Panc1 (cell line): ENCODE measurements around the gene DHPS. TPM values are rescaled to one million over a fixed set of nuclear protein-coding genes. Genes with fewer than 3 reads are reported as not detected.
"Not testable (repeated sequence)": the region's sequence is repeated elsewhere in the genome, so short reads cannot be mapped to it uniquely, and the experiment has no call there.

Experiments
- ATAC-seq: fragments of 200-7000 bp; cut with Tn5 transposase; 2 replicates; pipeline ENCODE4 v1.9.1; 2020; ENCODE audit warnings: mild to moderate bottlenecking, moderate library complexity
- BruUV-seq: library from RNA; stranded (reverse); fragments of 400-500 nt; replicated peaks from 2 replicates; lab custom pipeline; 2021; lab: Mats Ljungman, UMichigan
- CTCF ChIA-PET: fragments of 300-600 bp; sonication (Branson Sonifier 250); formaldehyde crosslinking; loops from one replicate; lab custom pipeline; 2022; ENCODE audit warnings: antibody characterized with exemption; lab: Charles Lee
- POLR2A ChIA-PET: fragments of 300-600 bp; sonication (Branson Sonifier 250); formaldehyde crosslinking; loops from one replicate; lab custom pipeline; 2022; ENCODE audit warnings: antibody characterized with exemption; lab: Charles Lee
- DNase-seq: peaks from one replicate; pipeline ENCODE4 v3.0.0-alpha.2; 2010; ENCODE audit warnings: low read depth, low spot score
- H3K27ac ChIP-seq: 2 replicates; pipeline ENCODE4 v1.5.1; 2011; ENCODE audit warnings: mild to moderate bottlenecking, low read length, inconsistent platforms
- H3K27me3 ChIP-seq: fragments of 200-500 bp; sonication (Bioruptor generic); 2 replicates; pipeline ENCODE4 v1.6.0; 2014; ENCODE audit warnings: low read length, inconsistent platforms; ENCODE audit not compliant: control insufficient read depth, insufficient read depth
- H3K36me3 ChIP-seq: fragments of 200-500 bp; sonication (Bioruptor generic); 2 replicates; pipeline ENCODE4 v1.5.1; 2014; ENCODE audit warnings: inconsistent platforms, mild to moderate bottlenecking, low read length, moderate library complexity; ENCODE audit not compliant: control insufficient read depth, insufficient read depth
- H3K4me1 ChIP-seq: 2 replicates; pipeline ENCODE4 v1.5.1; 2011; ENCODE audit warnings: inconsistent platforms, mild to moderate bottlenecking, low read length, moderate library complexity; ENCODE audit not compliant: control insufficient read depth, insufficient read depth
- H3K4me3 ChIP-seq, 2 experiments: 2 replicates each; pipeline ENCODE4 v1.5.1; 2011 to 2012; ENCODE audit warnings: low read depth in 2 of 2, low read length in 2 of 2, mild to moderate bottlenecking in 2 of 2, inconsistent platforms in 1 of 2, moderate library complexity in 1 of 2
- H3K9me3 ChIP-seq: fragments of 200-500 bp; sonication (Bioruptor generic); 2 replicates; pipeline ENCODE4 v1.5.1; 2014; ENCODE audit warnings: low read depth, mild to moderate bottlenecking, inconsistent platforms, low read length, moderate library complexity; ENCODE audit not compliant: control insufficient read depth, insufficient read depth
- POLR2AphosphoS5 ChIP-seq: IDR thresholded peaks from 2 replicates; pipeline ENCODE4 v1.6.1; 2012; ENCODE audit warnings: mild to moderate bottlenecking, low read depth, low read length, moderate library complexity
- SIN3A ChIP-seq: IDR thresholded peaks from 2 replicates; pipeline ENCODE4 v1.6.1; 2012; ENCODE audit warnings: low read depth, mild to moderate bottlenecking, low read length, moderate library complexity, borderline replicate concordance; ENCODE audit not compliant: insufficient read depth
- TCF7L2 ChIP-seq: IDR thresholded peaks from 2 replicates; pipeline ENCODE4 v1.6.1; 2011; ENCODE audit warnings: mild to moderate bottlenecking, low read depth, low read length, inconsistent platforms
- in situ Hi-C: cut with HindIII; loops from 2 replicates; pipeline ENCODE4 v1.10.0; 2016; ENCODE audit warnings: low sequenced_read_pairs, low pct_unique_long_range_greater_than_20kb
- intact Hi-C: fragments of 100-400 bp; cut with micrococcal nuclease; formaldehyde crosslinking; loops from one replicate; pipeline ENCODE4 v1.10.0; 2022; ENCODE audit not compliant: unreplicated experiment
- total RNA-seq: library from RNA; stranded (reverse); gene quantifications from one replicate; pipeline ENCODE4 v1.2.1, GENCODE V29; 2021; ENCODE audit not compliant: unreplicated experiment
- TF ChIP-seq, protein P1 (sequence below), 2 experiments: IDR thresholded peaks; 2 replicates each; pipeline ENCODE4 v1.6.1; 2011 to 2012; ENCODE audit warnings: low read depth in 2 of 2, control low read depth in 1 of 2, low read length in 1 of 2, mild to moderate bottlenecking in 1 of 2, moderate library complexity in 1 of 2; ENCODE audit not compliant: insufficient read depth in 1 of 2
- TF ChIP-seq, protein P2 (sequence below): fragments of 450-650 bp; IDR thresholded peaks from 2 replicates; pipeline ENCODE4 v1.5.1; 2017; ENCODE audit warnings: mild to moderate bottlenecking

The DHPS gene
- total RNA-seq, 1 experiment from 2014 or later = 76.9 TPM

DNA sequence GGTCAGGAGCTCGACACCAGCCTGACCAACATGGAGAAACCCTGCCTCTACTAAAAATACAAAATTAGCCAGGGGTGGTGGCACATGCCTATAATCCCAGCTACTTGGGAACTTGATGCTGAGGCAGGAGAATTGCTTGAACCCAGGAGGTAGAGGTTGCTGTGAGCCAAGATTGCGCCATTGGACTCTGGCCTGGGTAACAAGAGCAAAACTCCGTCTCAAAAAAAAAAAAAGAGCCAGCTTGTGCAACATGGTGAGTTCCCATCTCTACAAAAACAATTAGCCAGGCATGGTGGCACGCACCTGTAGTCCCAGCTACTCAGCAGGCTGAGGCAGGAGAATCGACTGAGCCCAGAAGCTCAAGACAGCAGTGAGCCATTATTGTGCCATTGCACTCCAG, 3.6 kb downstream of the DHPS start:
- H3K36me3 ChIP-seq, POLR2A ChIA-PET, in situ Hi-C loops: not testable (repeated sequence)

DNA sequence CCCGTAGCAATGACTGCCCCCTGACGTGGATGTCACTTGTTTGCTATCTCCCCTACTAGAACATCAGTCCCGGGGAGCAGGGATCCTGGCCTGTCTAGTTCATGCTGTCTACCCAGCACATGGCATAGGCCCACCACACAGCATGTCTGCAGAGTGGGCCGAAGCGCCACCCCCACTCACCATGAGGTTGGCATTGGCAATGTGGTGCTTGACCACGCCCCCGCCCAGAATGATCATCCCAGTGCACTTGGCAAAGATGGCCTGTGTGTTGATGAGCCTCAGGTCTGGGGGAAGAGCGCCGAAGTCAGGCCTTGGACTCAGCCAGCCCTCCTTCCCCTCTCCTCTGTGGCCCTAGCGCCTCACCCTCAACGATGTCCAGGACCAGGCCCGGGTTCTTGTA, 4.8 kb downstream of the DHPS start:
- intact Hi-C loops = loop anchor here (10.0 kb wide), 1 partner anchor 112 kb away; no protein-coding TSS in a partner anchor
- CTCF ChIA-PET = interaction anchor here (0.6 kb wide), 1 partner anchor 1837 kb away, joined by 3 read pairs; no protein-coding TSS in a partner anchor
- peaks cover 4% of the 10 kb centered on the region; the same call in 1 of the 2 replicates for H3K36me3 ChIP-seq
- in situ Hi-C loops = no loop called here
- DNase-seq (no peak), ATAC-seq (no peak)
- TF ChIP-seq, protein P1, sequence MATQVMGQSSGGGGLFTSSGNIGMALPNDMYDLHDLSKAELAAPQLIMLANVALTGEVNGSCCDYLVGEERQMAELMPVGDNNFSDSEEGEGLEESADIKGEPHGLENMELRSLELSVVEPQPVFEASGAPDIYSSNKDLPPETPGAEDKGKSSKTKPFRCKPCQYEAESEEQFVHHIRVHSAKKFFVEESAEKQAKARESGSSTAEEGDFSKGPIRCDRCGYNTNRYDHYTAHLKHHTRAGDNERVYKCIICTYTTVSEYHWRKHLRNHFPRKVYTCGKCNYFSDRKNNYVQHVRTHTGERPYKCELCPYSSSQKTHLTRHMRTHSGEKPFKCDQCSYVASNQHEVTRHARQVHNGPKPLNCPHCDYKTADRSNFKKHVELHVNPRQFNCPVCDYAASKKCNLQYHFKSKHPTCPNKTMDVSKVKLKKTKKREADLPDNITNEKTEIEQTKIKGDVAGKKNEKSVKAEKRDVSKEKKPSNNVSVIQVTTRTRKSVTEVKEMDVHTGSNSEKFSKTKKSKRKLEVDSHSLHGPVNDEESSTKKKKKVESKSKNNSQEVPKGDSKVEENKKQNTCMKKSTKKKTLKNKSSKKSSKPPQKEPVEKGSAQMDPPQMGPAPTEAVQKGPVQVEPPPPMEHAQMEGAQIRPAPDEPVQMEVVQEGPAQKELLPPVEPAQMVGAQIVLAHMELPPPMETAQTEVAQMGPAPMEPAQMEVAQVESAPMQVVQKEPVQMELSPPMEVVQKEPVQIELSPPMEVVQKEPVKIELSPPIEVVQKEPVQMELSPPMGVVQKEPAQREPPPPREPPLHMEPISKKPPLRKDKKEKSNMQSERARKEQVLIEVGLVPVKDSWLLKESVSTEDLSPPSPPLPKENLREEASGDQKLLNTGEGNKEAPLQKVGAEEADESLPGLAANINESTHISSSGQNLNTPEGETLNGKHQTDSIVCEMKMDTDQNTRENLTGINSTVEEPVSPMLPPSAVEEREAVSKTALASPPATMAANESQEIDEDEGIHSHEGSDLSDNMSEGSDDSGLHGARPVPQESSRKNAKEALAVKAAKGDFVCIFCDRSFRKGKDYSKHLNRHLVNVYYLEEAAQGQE (IDR thresholded peaks at IDR 0.05; ENCODE audit: insufficient read depth in 1 of 2, low read depth in 2 of 2, low read length in 1 of 2) = no peak
- no peak overlapping the region for H3K27ac ChIP-seq
- no peaks in the 10 kb centered on the region for H3K4me1 ChIP-seq
- H3K4me3 ChIP-seq = no peak overlapping the region
- POLR2A ChIA-PET = interaction anchor here (0.5 kb wide), 1 partner anchor 105 kb away, joined by 3 read pairs; no protein-coding TSS in a partner anchor
- no TSS peak for BruUV-seq
- no peaks in the 10 kb centered on the region for H3K9me3 ChIP-seq
- H3K27me3 ChIP-seq = no peaks in the 10 kb centered on the region

More for the DNA sequence above, 3.6 kb downstream of the DHPS start:
- H3K4me3 ChIP-seq, H3K27ac ChIP-seq, H3K4me1 ChIP-seq, ATAC-seq, H3K27me3 ChIP-seq, H3K9me3 ChIP-seq, BruUV-seq, DNase-seq: not testable (repeated sequence)
- CTCF ChIA-PET = interaction anchor here (0.6 kb wide), 2 partner anchors 36 to 44 kb away, joined by 3 to 4 read pairs; no protein-coding TSS in a partner anchor
- intact Hi-C loops = loop anchor here (10.0 kb wide), 1 partner anchor 113 kb away; no protein-coding TSS in a partner anchor

DNA sequence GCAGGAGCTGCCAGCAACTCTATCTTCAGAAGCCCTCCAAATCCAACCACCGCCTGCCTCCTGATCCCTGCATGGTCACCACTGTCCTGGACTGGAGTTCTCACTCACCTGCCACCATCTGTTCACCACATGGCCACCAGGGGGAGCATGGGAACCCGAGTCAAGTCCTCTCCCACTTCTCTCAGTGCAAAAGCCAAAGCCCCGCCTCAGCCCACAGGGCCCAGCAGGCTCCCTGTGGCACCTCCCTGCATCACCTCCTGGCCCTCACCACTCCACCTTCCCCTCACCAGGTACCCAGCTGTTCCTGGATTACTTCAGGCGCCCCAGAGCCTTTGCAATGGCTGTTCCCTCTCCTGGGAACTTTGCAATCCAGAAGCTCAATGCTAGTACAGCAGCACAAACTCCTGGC, 5.3 kb downstream of the DHPS start:
- in situ Hi-C loops = no loop called here
- POLR2A ChIA-PET = interaction anchor here (0.5 kb wide), 1 partner anchor 104 kb away, joined by 3 read pairs; no protein-coding TSS in a partner anchor
- BruUV-seq = no TSS peak

More for the DNA sequence above, 5.3 kb downstream of the DHPS start:
- Histone ChIP-seq H3K4me1 (no peaks in the 10 kb centered on the region), H3K36me3 (peaks cover 4% of the 10 kb centered on the region; the same call in 1 of the 2 replicates), H3K4me3 (no peak overlapping the region), H3K27me3 (no peaks in the 10 kb centered on the region), H3K9me3 (no peaks in the 10 kb centered on the region), H3K27ac (no peak overlapping the region)
- TF ChIP-seq, protein P1 (IDR thresholded peaks at IDR 0.05; ENCODE audit: insufficient read depth in 1 of 2, low read depth in 2 of 2, low read length in 1 of 2) = no peak
- TF ChIP-seq SIN3A (no peak), POLR2AphosphoS5 (no peak; the same call in 1 of the 2 replicates), TCF7L2 (no peak)
- TF ChIP-seq, protein P2, sequence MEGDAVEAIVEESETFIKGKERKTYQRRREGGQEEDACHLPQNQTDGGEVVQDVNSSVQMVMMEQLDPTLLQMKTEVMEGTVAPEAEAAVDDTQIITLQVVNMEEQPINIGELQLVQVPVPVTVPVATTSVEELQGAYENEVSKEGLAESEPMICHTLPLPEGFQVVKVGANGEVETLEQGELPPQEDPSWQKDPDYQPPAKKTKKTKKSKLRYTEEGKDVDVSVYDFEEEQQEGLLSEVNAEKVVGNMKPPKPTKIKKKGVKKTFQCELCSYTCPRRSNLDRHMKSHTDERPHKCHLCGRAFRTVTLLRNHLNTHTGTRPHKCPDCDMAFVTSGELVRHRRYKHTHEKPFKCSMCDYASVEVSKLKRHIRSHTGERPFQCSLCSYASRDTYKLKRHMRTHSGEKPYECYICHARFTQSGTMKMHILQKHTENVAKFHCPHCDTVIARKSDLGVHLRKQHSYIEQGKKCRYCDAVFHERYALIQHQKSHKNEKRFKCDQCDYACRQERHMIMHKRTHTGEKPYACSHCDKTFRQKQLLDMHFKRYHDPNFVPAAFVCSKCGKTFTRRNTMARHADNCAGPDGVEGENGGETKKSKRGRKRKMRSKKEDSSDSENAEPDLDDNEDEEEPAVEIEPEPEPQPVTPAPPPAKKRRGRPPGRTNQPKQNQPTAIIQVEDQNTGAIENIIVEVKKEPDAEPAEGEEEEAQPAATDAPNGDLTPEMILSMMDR = peak; percentile 90
- ATAC-seq (peak; percentile 77), DNase-seq (peak; percentile 47)
- intact Hi-C loops = loop anchor here (10.0 kb wide), 1 partner anchor 112 kb away; no protein-coding TSS in a partner anchor
- CTCF ChIA-PET = interaction anchor here (0.6 kb wide), 1 partner anchor 1837 kb away, joined by 3 read pairs; no protein-coding TSS in a partner anchor
